Forelimb muscle (tissue), 1 donor: ENCODE measurements around the gene HPS3. TPM values are rescaled to one million over a fixed set of nuclear protein-coding genes. Genes with fewer than 3 reads are reported as not detected.
"Not testable (repeated sequence)": the region's sequence is repeated elsewhere in the genome, so short reads cannot be mapped to it uniquely, and the experiment has no call there.

ENCODE experiments used
- DNase-seq: peaks from one replicate; pipeline ENCODE4 v3.0.0-alpha.2; 2013; ENCODE audit warnings: low read depth
- polyA plus RNA-seq: library from polyadenylated mRNA; unstranded; fragments of 120-200 nt; gene quantifications from one replicate; pipeline ENCODE4 v1.2.1, GENCODE V29; 2013; ENCODE audit not compliant: insufficient read length

The HPS3 gene
- polyA plus RNA-seq = 10.6 TPM

GRCh38 chr3:149129326-149130205 is at the start of gene HPS3:
HPS3 (plus strand) TSS chr3:149129638; CDS start chr3:149129724, 86 bp downstream.
- DNase-seq = peak; percentile 70

GRCh38 chr3:149080011-149080698 is 49.3 kb upstream of the HPS3 start:
- DNase-seq = no peak

- no peak for DNase-seq
These were observed 48.7 kb upstream of the HPS3 start for GRCh38 chr3:149080699-149081091.

GRCh38 chr3:149081772-149082171 is 47.7 kb upstream of the HPS3 start:
- DNase-seq = no peak

- DNase-seq = no peak
These were observed 43.6 kb upstream of the HPS3 start for GRCh38 chr3:149085828-149086231.

- peak; percentile 96 for DNase-seq
These were observed 43.0 kb upstream of the HPS3 start, which contains the start of gene HLTF for GRCh38 chr3:149086232-149086988. HLTF (minus strand) TSS chr3:149086533; CDS start chr3:149086336, 197 bp downstream.

- DNase-seq = no peak
These were observed 42.2 kb upstream of the HPS3 start for GRCh38 chr3:149087208-149087607.

GRCh38 chr3:149089395-149089794 is 40.0 kb upstream of the HPS3 start:
- DNase-seq = no peak

GRCh38 chr3:149090461-149090860 is 39.0 kb upstream of the HPS3 start:
- no peak for DNase-seq

GRCh38 chr3:149090907-149091306 is 38.5 kb upstream of the HPS3 start:
- no peak for DNase-seq

GRCh38 chr3:149091983-149092382 is 37.5 kb upstream of the HPS3 start:
- no peak for DNase-seq

GRCh38 chr3:149095487-149095886 is 34.0 kb upstream of the HPS3 start:
- no peak for DNase-seq

GRCh38 chr3:149097987-149098386 is 31.5 kb upstream of the HPS3 start:
- DNase-seq = not testable (repeated sequence)

- no peak for DNase-seq
These were observed 28.3 kb upstream of the HPS3 start for GRCh38 chr3:149101154-149101553.

GRCh38 chr3:149101641-149102040 is 27.8 kb upstream of the HPS3 start:
- no peak for DNase-seq

GRCh38 chr3:149104484-149104883 is 25.0 kb upstream of the HPS3 start:
- no peak for DNase-seq

GRCh38 chr3:149114458-149114857 is 15.0 kb upstream of the HPS3 start:
- no peak for DNase-seq

- no peak for DNase-seq
These were observed 14.3 kb upstream of the HPS3 start for GRCh38 chr3:149115114-149115513.

- no peak for DNase-seq
These were observed 10.7 kb upstream of the HPS3 start for GRCh38 chr3:149118724-149119123.

- no peak for DNase-seq
These were observed 10.0 kb upstream of the HPS3 start for GRCh38 chr3:149119466-149119865.

GRCh38 chr3:149120051-149120972 is 9.1 kb upstream of the HPS3 start:
- DNase-seq = peak; percentile 64
